ENCODE data around the gene KCNH2.
A peak's percentile ranks its signal among the peaks of the same experiment; 100 is the strongest.

Gene KCNH2

GRCh38 chr7:150974468-150975391, 3.4 kb downstream of the KCNH2 start:
- peak; percentile 72 for DNase-seq (ENCODE audit: low spot score)

DNA sequence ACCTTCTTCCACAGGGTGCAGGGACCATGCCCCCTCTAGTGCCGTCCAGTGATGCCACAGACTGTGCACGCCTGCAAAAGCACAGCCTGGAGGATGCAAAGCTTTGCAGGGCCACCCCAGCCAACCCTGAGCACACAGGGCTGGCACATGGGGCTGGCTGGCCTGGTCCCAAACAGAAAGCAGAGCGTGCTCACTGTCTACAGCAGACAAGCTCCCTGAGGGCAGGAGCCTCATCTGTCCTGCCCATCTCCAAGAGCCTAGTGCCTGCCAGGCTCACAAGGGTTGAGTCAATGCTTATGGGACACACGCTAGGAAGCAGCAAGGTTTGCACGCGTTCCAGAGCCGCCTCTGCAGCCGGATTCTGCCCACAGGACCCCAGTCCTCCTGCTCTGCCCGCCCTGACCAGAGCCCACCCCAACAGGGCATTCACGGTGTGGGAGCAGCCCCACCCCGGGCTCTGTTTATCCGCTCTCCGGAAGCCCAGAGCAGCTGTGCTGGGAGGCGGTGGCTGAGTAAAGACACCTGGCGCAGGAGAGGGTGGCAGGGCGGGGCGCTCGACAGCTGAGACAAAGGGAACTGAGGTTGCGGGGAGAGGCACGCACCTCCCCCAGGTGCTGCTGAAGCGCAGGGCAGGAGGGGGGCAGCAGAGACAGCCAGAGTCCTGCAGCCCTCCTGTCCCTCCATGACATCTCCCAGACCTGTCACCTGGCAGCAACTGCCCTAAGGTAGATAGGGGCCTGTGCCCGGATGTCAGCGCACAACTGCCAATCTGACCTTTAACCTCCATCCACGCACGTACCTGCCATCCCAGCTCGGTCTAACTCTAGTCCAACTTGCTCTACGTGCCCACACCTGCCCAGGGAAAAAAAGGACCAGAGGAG, 4.3 kb downstream of the KCNH2 start:
- DNase-seq (ENCODE audit: low spot score): no peak

- no peak for DNase-seq (ENCODE audit: low spot score)
Observed at GRCh38 chr7:150972741-150973140, 5.4 kb downstream of the KCNH2 start.

GRCh38 chr7:150972023-150972468, 6.1 kb downstream of the KCNH2 start:
- DNase-seq (ENCODE audit: low spot score): no peak

DNA sequence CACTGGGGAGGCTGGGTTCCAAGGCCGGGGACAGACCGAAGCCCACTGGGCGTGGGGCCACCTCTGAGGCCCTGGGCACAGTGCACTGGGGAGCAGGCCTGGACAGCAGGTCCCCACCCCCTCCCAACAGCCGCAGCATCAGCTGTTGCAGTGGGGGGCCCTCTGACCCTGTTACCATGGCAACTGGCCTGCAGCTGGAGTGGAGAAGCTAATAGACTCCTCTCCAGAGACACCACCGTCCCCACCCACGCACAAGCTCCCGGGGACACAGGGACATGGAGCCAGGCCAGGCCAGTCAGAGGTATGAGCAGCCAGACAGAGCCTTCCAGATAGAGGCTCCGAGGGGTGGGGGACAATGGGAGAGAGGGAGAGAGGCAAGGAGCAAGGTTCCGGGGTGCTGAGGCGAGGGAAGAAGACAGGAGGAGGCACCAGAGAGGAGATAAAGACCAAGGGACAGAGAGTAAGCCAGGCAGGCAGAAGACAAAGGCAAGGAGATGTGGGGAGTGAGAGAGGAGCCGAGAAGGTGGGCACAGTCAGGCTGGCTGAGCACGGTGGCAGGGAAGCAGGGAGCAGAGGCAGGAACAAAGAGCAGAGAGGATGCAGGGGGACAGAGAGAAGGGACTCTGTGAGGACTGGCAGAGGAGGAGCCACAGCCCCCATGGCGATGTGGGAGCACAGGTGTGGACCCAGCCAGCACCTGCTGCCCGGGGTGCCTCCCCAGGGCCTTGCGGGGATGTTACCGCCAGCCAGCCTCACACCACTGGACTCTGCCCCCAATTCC, 6.7 kb downstream of the KCNH2 start:
- peak; percentile 71 for DNase-seq (ENCODE audit: low spot score)

DNA sequence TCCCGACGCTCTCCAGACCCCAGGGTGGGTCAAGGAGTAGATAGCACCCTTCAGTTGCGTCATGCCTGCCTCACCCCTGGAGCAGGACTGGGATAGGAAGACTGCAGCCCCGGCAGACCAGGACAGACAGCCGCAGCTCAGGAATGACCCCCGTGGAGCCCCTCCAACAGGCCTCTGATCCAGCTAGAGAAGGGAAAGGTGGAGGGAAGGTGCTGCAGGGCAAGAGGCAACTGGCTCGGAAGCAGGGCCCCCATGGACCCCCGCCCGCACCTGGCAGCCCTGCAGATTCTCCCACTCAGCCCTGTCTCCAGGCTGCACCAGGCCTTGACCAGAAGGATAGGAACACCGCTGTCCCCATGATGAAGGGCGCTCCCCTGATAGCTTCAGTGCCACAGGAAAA, 7.7 kb downstream of the KCNH2 start:
- no peak for DNase-seq (ENCODE audit: low spot score)

DNA sequence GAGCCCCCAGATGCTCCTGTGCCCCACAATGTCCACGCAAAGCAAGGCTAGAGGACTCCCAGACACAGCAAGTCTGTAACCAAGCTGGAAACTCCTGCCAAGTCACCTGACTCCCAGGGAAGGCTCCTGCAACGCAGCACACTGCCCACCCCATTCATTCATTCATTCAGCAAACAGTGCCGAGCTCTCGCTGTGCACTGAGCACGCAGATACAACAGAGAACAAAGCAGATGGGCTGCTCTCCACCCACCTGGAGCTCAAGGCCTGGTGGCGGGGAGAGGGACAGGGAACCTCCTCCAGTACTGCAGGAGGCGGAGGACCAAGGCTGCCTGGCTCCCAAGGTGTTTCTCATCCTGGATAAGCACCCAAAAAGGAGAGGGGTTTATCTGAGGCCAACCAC, 8.6 kb downstream of the KCNH2 start:
- DNase-seq (ENCODE audit: low spot score): no peak

GRCh38 chr7:150968734-150969372, 9.3 kb downstream of the KCNH2 start:
- DNase-seq (ENCODE audit: low spot score): no peak

- DNase-seq (ENCODE audit: low spot score): no peak
Observed at GRCh38 chr7:150968056-150968733, 9.9 kb downstream of the KCNH2 start.

DNA sequence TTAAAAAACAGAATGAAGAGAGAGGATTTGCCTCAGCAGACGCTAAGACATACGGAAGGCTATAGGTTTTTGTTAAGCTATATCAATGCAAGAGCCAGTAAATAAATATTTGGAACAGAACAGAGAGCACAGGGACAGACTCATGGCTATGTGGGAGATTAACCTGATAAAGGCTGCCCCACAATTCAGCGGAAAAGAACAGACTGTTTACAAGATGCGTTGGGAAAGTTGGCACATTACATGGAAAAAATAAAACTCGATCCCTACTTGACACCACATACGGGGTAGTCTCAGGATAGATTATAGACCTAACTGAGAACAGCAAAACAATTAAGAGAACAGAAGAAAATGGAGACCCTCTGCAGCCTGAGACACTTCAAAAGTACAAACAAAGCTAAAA, 10.8 kb downstream of the KCNH2 start:
- no peak for DNase-seq (ENCODE audit: low spot score)

DNA sequence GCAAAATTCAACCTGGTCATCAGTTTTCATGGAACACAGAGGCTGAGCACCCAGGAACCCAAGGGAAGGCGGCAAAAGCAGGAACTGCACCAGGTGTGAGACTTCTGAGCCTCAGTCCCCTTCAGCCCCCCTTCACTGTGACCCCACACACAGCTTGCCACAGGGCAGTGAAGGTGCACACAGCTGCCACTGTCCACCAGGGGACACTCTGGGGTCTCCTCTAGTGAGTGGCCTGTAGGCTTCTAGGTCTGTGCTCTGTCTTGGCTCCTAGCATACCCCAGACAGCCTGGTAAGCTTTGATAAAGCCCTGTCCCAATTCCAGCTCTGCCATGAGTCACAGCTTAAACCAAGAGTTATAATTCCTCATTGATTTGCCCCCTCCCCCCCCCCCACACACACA, 12.1 kb downstream of the KCNH2 start:
- DNase-seq (ENCODE audit: low spot score): peak; percentile 74

DNA sequence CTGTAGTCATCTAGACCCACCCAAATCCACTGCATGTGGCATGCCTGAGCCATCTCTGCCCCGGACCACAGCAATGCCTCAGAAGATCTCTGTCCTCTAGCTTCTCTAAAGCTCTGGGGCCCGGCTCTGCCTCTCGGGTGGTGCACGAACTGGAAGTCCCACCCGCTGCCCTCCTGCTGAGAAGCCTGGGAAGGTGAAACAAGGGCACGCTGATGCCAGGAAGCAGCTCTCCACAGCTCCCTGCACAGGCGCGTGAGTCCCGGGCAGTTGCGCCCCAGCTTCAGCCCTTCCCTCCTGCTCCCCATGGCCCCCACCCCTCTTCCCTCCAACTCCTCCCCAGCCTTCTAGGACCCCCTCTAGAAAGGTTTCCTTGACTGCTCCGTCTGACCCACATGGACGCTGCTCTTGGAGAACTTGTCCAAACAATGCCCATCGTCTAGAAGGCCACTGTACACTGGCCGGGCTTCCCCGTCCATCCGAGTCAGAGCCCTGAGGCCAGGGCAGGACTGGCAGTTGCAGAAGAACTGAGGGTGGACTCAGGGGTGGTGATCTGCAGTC, 12.8 kb downstream of the KCNH2 start:
- no peak for DNase-seq (ENCODE audit: low spot score)

DNA sequence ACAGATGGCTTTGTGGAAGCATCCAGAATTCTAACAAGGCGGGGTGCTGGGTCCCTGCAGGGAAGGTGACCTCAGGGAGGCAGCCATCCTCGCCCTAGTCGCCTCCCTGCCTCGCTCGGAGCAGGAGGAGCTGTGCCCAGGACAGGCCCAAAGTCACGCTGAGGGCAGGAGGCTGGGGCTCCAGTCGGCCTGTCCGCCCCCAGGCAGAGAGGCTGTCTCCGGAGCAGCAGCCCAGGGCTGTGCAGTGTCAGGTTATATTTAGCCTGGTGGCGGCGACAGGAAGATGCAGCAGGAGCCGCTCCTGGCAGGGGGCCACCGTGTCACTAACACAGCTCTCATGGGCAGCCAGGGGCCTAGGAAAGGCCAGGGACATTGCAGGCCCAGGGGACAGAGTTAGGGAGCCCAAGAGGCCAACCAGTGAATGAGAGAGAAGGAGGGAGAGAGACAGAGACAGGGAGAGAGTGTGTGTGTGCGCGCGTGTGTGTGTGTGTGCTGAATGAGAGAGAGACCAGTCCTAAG, 13.5 kb downstream of the KCNH2 start:
- no peak for DNase-seq (ENCODE audit: low spot score)

GRCh38 chr7:150963707-150964559, 14.2 kb downstream of the KCNH2 start:
- no peak for DNase-seq (ENCODE audit: low spot score)

- peak; percentile 85 for DNase-seq (ENCODE audit: low spot score)
Observed at GRCh38 chr7:150962553-150963399, 15.3 kb downstream of the KCNH2 start.

GRCh38 chr7:150962290-150962552, 15.9 kb downstream of the KCNH2 start:
- no peak for DNase-seq (ENCODE audit: low spot score)

DNA sequence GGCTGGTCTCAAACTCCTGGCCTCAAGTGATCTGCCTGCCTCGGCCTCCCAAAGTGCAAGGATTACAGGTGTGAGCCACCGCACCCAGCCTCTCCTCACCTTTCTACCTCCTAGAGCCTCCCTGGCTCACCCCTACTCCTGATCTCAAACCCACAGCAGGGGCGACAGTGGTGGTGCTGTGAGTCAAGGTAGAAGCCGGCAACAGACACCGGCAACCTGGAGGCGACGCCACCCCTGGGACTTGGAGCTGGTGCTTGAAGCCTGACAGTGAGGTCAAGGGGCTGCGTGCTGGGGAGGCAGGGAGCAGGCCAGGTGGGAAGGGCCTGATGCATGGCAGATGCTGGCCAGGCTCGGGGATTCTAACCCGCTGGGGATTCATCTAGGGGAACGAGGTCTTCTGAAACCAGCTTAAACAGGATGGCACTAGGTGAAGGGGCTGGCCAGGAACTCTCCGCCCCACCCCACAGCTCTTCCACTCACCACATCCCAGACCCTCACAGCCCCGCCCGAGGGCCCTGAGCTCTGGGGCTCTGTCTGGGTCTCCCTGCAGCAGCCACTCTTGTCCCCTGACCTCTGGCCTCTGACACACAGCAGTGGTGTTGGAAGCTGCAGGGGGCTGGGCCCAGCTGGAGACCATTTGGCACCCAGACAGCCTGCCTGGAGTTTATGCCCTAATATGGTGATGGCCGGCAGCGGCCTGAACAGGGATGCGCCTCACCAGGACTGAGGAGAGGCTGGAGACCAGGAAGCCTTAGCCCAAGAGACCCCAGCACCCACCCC, 16.4 kb downstream of the KCNH2 start:
- DNase-seq (ENCODE audit: low spot score): no peak

Data from ecto neural progenitor cell (in vitro differentiated cells).